ENCODE measurements around the gene KLHL26. TPM values are rescaled to one million over a fixed set of nuclear protein-coding genes. Genes with fewer than 3 reads are reported as not detected.

Gene KLHL26
- polyA plus RNA-seq, 2 donors: 1.8 to 2.0 TPM

GRCh38 chr19:18608102-18608804 is 28.6 kb upstream of the KLHL26 start:
- Histone ChIP-seq H3K36me3 (ENCODE audit: control insufficient read depth in 2 of 2, insufficient read depth in 2 of 2, low read length in 1 of 2) (no peaks in the 10 kb centered on the region), H3K4me3 (ENCODE audit: low read depth in 1 of 2, low read length in 2 of 2) (no peak overlapping the region), H3K27me3 (ENCODE audit: control insufficient read depth in 1 of 2, insufficient read depth in 2 of 2, low read length in 2 of 2) (peaks cover 4 to 41% of the 10 kb centered on the region in 2 donors), H3K4me1 (ENCODE audit: control insufficient read depth in 2 of 2, insufficient read depth in 2 of 2, low read length in 1 of 2) (peaks cover 17 to 20% of the 10 kb centered on the region in 2 donors), H3K27ac (ENCODE audit: low read depth in 2 of 2, low read length in 1 of 2) (no peak overlapping the region), H3K9me3 (ENCODE audit: control insufficient read depth in 2 of 2, insufficient read depth in 1 of 2, low read depth in 1 of 2, low read length in 1 of 2) (no peaks in the 10 kb centered on the region)
- WGBS, 2 donors: 45 to 60% methylated on average over 5 of the region's 5 CpGs

GRCh38 chr19:18608805-18609716 is 27.8 kb upstream of the KLHL26 start:
- 72 to 73% methylated on average over 9 of the region's 9 CpGs for WGBS, 2 donors
- Histone ChIP-seq H3K27ac (ENCODE audit: low read depth in 2 of 2, low read length in 1 of 2) (no peak overlapping the region), H3K27me3 (ENCODE audit: control insufficient read depth in 1 of 2, insufficient read depth in 2 of 2, low read length in 2 of 2) (peaks cover 4 to 41% of the 10 kb centered on the region in 2 donors), H3K9me3 (ENCODE audit: control insufficient read depth in 2 of 2, insufficient read depth in 1 of 2, low read depth in 1 of 2, low read length in 1 of 2) (peaks cover 2% of the 10 kb centered on the region in 2 donors), H3K4me3 (ENCODE audit: low read depth in 1 of 2, low read length in 2 of 2) (no peak overlapping the region), H3K36me3 (ENCODE audit: control insufficient read depth in 2 of 2, insufficient read depth in 2 of 2, low read length in 1 of 2) (no peaks in the 10 kb centered on the region), H3K4me1 (ENCODE audit: control insufficient read depth in 2 of 2, insufficient read depth in 2 of 2, low read length in 1 of 2) (peaks cover 17 to 20% of the 10 kb centered on the region in 2 donors)

- peaks cover 17 to 20% of the 10 kb centered on the region in 2 donors for H3K4me1 ChIP-seq (ENCODE audit: control insufficient read depth in 2 of 2, insufficient read depth in 2 of 2, low read length in 1 of 2)
These were observed 27.1 kb upstream of the KLHL26 start for GRCh38 chr19:18609717-18610051.

GRCh38 chr19:18610245-18610555 is 26.6 kb upstream of the KLHL26 start:
- Histone ChIP-seq H3K27ac (ENCODE audit: low read depth in 2 of 2, low read length in 1 of 2) (no peak overlapping the region), H3K9me3 (ENCODE audit: control insufficient read depth in 2 of 2, insufficient read depth in 1 of 2, low read depth in 1 of 2, low read length in 1 of 2) (peaks cover 2% of the 10 kb centered on the region in 2 donors), H3K4me1 (ENCODE audit: control insufficient read depth in 2 of 2, insufficient read depth in 2 of 2, low read length in 1 of 2) (peaks cover 17 to 20% of the 10 kb centered on the region in 2 donors), H3K4me3 (ENCODE audit: low read depth in 1 of 2, low read length in 2 of 2) (no peak overlapping the region), H3K27me3 (ENCODE audit: control insufficient read depth in 1 of 2, insufficient read depth in 2 of 2, low read length in 2 of 2) (peaks cover 4 to 44% of the 10 kb centered on the region in 2 donors), H3K36me3 (ENCODE audit: control insufficient read depth in 2 of 2, insufficient read depth in 2 of 2, low read length in 1 of 2) (no peaks in the 10 kb centered on the region)
- WGBS, 2 donors: 47 to 50% methylated on average over 3 of the region's 3 CpGs

More at GRCh38 chr19:18609717-18610051, 27.1 kb upstream of the KLHL26 start:
- Histone ChIP-seq H3K36me3 (ENCODE audit: control insufficient read depth in 2 of 2, insufficient read depth in 2 of 2, low read length in 1 of 2) (no peaks in the 10 kb centered on the region), H3K27me3 (ENCODE audit: control insufficient read depth in 1 of 2, insufficient read depth in 2 of 2, low read length in 2 of 2) (peaks cover 4 to 43% of the 10 kb centered on the region in 2 donors), H3K9me3 (ENCODE audit: control insufficient read depth in 2 of 2, insufficient read depth in 1 of 2, low read depth in 1 of 2, low read length in 1 of 2) (peaks cover 2% of the 10 kb centered on the region in 2 donors), H3K4me3 (ENCODE audit: low read depth in 1 of 2, low read length in 2 of 2) (no peak overlapping the region), H3K27ac (ENCODE audit: low read depth in 2 of 2, low read length in 1 of 2) (no peak overlapping the region)
- WGBS, 2 donors: 36 to 47% methylated on average over 2 of the region's 2 CpGs

- H3K9me3 ChIP-seq (ENCODE audit: control insufficient read depth in 2 of 2, insufficient read depth in 1 of 2, low read depth in 1 of 2, low read length in 1 of 2): peaks cover 2% of the 10 kb centered on the region in 2 donors
- peaks cover 17 to 20% of the 10 kb centered on the region in 2 donors for H3K4me1 ChIP-seq (ENCODE audit: control insufficient read depth in 2 of 2, insufficient read depth in 2 of 2, low read length in 1 of 2)
- 8 to 12% methylated on average over 20 to 45 of the region's 45 CpGs for WGBS, 2 donors
- H3K4me3 ChIP-seq (ENCODE audit: low read depth in 1 of 2, low read length in 2 of 2): no peak overlapping the region
- H3K36me3 ChIP-seq (ENCODE audit: control insufficient read depth in 2 of 2, insufficient read depth in 2 of 2, low read length in 1 of 2): no peaks in the 10 kb centered on the region
- peaks cover 4 to 39% of the 10 kb centered on the region in 2 donors for H3K27me3 ChIP-seq (ENCODE audit: control insufficient read depth in 1 of 2, insufficient read depth in 2 of 2, low read length in 2 of 2)
- H3K27ac ChIP-seq (ENCODE audit: low read depth in 2 of 2, low read length in 1 of 2): no peak overlapping the region
These were observed 26.1 kb upstream of the KLHL26 start for GRCh38 chr19:18610556-18611326.

GRCh38 chr19:18611327-18612050 is 25.3 kb upstream of the KLHL26 start:
- Histone ChIP-seq H3K27ac (ENCODE audit: low read depth in 2 of 2, low read length in 1 of 2) (no peak overlapping the region), H3K27me3 (ENCODE audit: control insufficient read depth in 1 of 2, insufficient read depth in 2 of 2, low read length in 2 of 2) (peaks cover 4 to 35% of the 10 kb centered on the region in 2 donors), H3K4me1 (ENCODE audit: control insufficient read depth in 2 of 2, insufficient read depth in 2 of 2, low read length in 1 of 2) (peaks cover 17 to 20% of the 10 kb centered on the region in 2 donors), H3K36me3 (ENCODE audit: control insufficient read depth in 2 of 2, insufficient read depth in 2 of 2, low read length in 1 of 2) (no peaks in the 10 kb centered on the region), H3K9me3 (ENCODE audit: control insufficient read depth in 2 of 2, insufficient read depth in 1 of 2, low read depth in 1 of 2, low read length in 1 of 2) (peaks cover 2% of the 10 kb centered on the region in 2 donors), H3K4me3 (ENCODE audit: low read depth in 1 of 2, low read length in 2 of 2) (peak overlapping the region in 1 of 2 donors; percentile 13)
- WGBS, 2 donors: 3 to 4% methylated on average over 50 to 62 of the region's 62 CpGs

- peaks cover 2 to 4% of the 10 kb centered on the region in 2 donors for H3K9me3 ChIP-seq (ENCODE audit: control insufficient read depth in 2 of 2, insufficient read depth in 1 of 2, low read depth in 1 of 2, low read length in 1 of 2)
- WGBS, 2 donors: 2% methylated on average over 27 to 30 of the region's 30 CpGs
- H3K36me3 ChIP-seq (ENCODE audit: control insufficient read depth in 2 of 2, insufficient read depth in 2 of 2, low read length in 1 of 2): no peaks in the 10 kb centered on the region
- H3K27ac ChIP-seq (ENCODE audit: low read depth in 2 of 2, low read length in 1 of 2): no peak overlapping the region
- H3K4me1 ChIP-seq (ENCODE audit: control insufficient read depth in 2 of 2, insufficient read depth in 2 of 2, low read length in 1 of 2): peaks cover 17 to 19% of the 10 kb centered on the region in 2 donors
- H3K4me3 ChIP-seq (ENCODE audit: low read depth in 1 of 2, low read length in 2 of 2): peak overlapping the region in 1 of 2 donors; percentile 42
- peaks cover 4 to 35% of the 10 kb centered on the region in 2 donors for H3K27me3 ChIP-seq (ENCODE audit: control insufficient read depth in 1 of 2, insufficient read depth in 2 of 2, low read length in 2 of 2)
These were observed 24.6 kb upstream of the KLHL26 start for GRCh38 chr19:18612051-18612771.

- Histone ChIP-seq H3K27me3 (ENCODE audit: control insufficient read depth in 1 of 2, insufficient read depth in 2 of 2, low read length in 2 of 2) (peaks cover 4 to 34% of the 10 kb centered on the region in 2 donors), H3K9me3 (ENCODE audit: control insufficient read depth in 2 of 2, insufficient read depth in 1 of 2, low read depth in 1 of 2, low read length in 1 of 2) (peaks cover 2 to 4% of the 10 kb centered on the region in 2 donors), H3K36me3 (ENCODE audit: control insufficient read depth in 2 of 2, insufficient read depth in 2 of 2, low read length in 1 of 2) (no peaks in the 10 kb centered on the region), H3K27ac (ENCODE audit: low read depth in 2 of 2, low read length in 1 of 2) (no peak within 1 kb of the TSS), H3K4me1 (ENCODE audit: control insufficient read depth in 2 of 2, insufficient read depth in 2 of 2, low read length in 1 of 2) (peaks cover 10 to 15% of the 10 kb centered on the region in 2 donors), H3K4me3 (ENCODE audit: low read depth in 1 of 2, low read length in 2 of 2) (peak within 1 kb of the TSS; percentile 40 to 42)
- WGBS, 2 donors: 2 to 3% methylated on average over 64 to 70 of the region's 70 CpGs
These were observed 23.8 kb upstream of the KLHL26 start, which contains the start of gene TMEM59L for GRCh38 chr19:18612772-18613588. TSS of gene TMEM59L (plus strand) at chr19:18612870. CDS start at chr19:18612959, 89 bp downstream.

Measured in esophagus (tissue), 2 donors.